MV-4-11 (cell line): ENCODE data around the gene NEDD8.
"Not testable (repeated sequence)": the region's sequence is repeated elsewhere in the genome, so short reads cannot be mapped to it uniquely, and the experiment has no call there.

ENCODE experiments used
- DNase-seq: peaks from one replicate; lab custom pipeline; 2025; lab: John Stamatoyannopoulos, UW

NEDD8 gene

GRCh38 chr14:24247422-24247821 is 15.3 kb upstream of the NEDD8 start:
- DNase-seq, result no peak

- peak; percentile 74 for DNase-seq
These were observed 14.6 kb upstream of the NEDD8 start for GRCh38 chr14:24246765-24247212.

- not testable (repeated sequence) for DNase-seq
These were observed 13.2 kb upstream of the NEDD8 start for GRCh38 chr14:24245350-24245749.

- DNase-seq, result peak; percentile 77
These were observed 11.2 kb upstream of the NEDD8 start for GRCh38 chr14:24243336-24243836.

- DNase-seq, result peak; percentile 96
These were observed 9.8 kb upstream of the NEDD8 start for GRCh38 chr14:24241829-24242443.

GRCh38 chr14:24240110-24240918 is 8.1 kb upstream of the NEDD8 start:
- DNase-seq, result no peak

GRCh38 chr14:24238527-24239037 is 6.4 kb upstream of the NEDD8 start:
- DNase-seq, result no peak

- DNase-seq, result no peak
These were observed 6.0 kb upstream of the NEDD8 start for GRCh38 chr14:24238123-24238522.

- DNase-seq, result no peak
These were observed 5.3 kb upstream of the NEDD8 start for GRCh38 chr14:24237463-24237955.

- DNase-seq, result no peak
These were observed 4.7 kb upstream of the NEDD8 start for GRCh38 chr14:24236689-24237462.

- DNase-seq, result no peak
These were observed 3.9 kb upstream of the NEDD8 start for GRCh38 chr14:24235804-24236688.

- no peak for DNase-seq
These were observed 2.2 kb upstream of the NEDD8 start for GRCh38 chr14:24234095-24235005.

- DNase-seq, result no peak
These were observed 1.3 kb upstream of the NEDD8 start for GRCh38 chr14:24233538-24233866.

- no peak for DNase-seq
These were observed 724 bp upstream of the NEDD8 start, which contains the start of gene GMPR2 for GRCh38 chr14:24232645-24233537. GMPR2 (plus strand) TSS chr14:24232929; CDS start chr14:24233254, 325 bp downstream.

- DNase-seq, result no peak
These were observed 675 bp downstream of the NEDD8 start for GRCh38 chr14:24231263-24232120.

- DNase-seq, result no peak
These were observed 3.3 kb downstream of the NEDD8 start for GRCh38 chr14:24228902-24229301.

GRCh38 chr14:24226473-24226872 is 5.7 kb downstream of the NEDD8 start:
- DNase-seq, result no peak

GRCh38 chr14:24224618-24225071 is 7.5 kb downstream of the NEDD8 start:
- no peak for DNase-seq
